OCI-LY1 (cell line): ENCODE measurements around the gene ZKSCAN8.

Source experiments
- EZH2 ChIP-seq: fragments of 200-600 bp; sonication (generic), shearing (Covaris generic); IDR thresholded peaks from 2 replicates; pipeline ENCODE4 v1.8.0; 2017; ENCODE audit warnings: borderline replicate concordance, mixed run types, mild to moderate bottlenecking, antibody characterized with exemption, low read length, moderate library complexity, mixed read lengths
- TF ChIP-seq, protein P1 (sequence below): fragments of 200-600 bp; sonication (generic), shearing (Covaris generic); IDR thresholded peaks from 2 replicates; pipeline ENCODE4 v1.5.1; 2017; ENCODE audit warnings: mild to moderate bottlenecking, antibody characterized with exemption, low read length, moderate library complexity, mixed read lengths

DNA sequence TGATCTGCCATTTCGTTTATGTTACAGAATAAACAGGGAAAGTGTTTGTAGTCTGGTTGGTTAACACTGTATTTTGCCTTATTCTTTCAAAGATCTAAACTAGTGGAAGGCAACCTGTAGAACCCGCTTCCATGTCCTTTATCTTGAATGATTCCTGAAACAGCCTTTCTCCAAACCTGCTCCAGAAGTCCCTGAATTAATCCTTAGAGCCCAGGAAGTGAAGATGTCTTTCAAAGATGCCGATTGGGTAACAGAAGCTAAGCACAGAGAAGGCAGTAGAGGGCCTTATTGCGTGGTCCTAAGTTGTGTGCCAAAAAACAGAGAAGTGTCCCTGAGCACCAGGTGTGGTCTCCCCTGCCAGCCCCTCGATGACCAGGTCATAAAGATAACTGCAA is 36.4 kb upstream of the ZKSCAN8 start:
- TF ChIP-seq, protein P1, sequence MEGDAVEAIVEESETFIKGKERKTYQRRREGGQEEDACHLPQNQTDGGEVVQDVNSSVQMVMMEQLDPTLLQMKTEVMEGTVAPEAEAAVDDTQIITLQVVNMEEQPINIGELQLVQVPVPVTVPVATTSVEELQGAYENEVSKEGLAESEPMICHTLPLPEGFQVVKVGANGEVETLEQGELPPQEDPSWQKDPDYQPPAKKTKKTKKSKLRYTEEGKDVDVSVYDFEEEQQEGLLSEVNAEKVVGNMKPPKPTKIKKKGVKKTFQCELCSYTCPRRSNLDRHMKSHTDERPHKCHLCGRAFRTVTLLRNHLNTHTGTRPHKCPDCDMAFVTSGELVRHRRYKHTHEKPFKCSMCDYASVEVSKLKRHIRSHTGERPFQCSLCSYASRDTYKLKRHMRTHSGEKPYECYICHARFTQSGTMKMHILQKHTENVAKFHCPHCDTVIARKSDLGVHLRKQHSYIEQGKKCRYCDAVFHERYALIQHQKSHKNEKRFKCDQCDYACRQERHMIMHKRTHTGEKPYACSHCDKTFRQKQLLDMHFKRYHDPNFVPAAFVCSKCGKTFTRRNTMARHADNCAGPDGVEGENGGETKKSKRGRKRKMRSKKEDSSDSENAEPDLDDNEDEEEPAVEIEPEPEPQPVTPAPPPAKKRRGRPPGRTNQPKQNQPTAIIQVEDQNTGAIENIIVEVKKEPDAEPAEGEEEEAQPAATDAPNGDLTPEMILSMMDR, result 0 out of 2 replicates have a peak, but pooled peaks have one; percentile 22
- TF ChIP-seq EZH2, result no peak
